ENCODE results near the gene PRSS1.
"Not testable (repeated sequence)": the region's sequence is repeated elsewhere in the genome, so short reads cannot be mapped to it uniquely, and the experiment has no call there.

GRCh38 chr7:142775351-142776115 is 26.3 kb downstream of the PRSS1 start:
- not testable (repeated sequence) for TF ChIP-seq CTCF, POLR2A (IDR thresholded peaks at IDR 0.05)

All from uterus (tissue), 2 donors.